Neural progenitor cell (in vitro differentiated cells): ENCODE results near the gene ARHGAP33.

ENCODE experiments used
- CTCF ChIP-seq: fragments of 200-600 bp; sonication (generic); IDR thresholded peaks from 2 replicates; pipeline ENCODE4 v1.5.1; 2017; ENCODE audit warnings: antibody characterized with exemption, mild to moderate bottlenecking
- EZH2 ChIP-seq: fragments of 200-600 bp; sonication (generic); IDR thresholded peaks from 2 replicates; pipeline ENCODE4 v1.6.1; 2017; ENCODE audit warnings: antibody characterized with exemption, mild to moderate bottlenecking, moderate library complexity

GRCh38 chr19:35787227-35787799 lies 11.9 kb downstream of the ARHGAP33 start:
- no peak for TF ChIP-seq CTCF
- no peak for TF ChIP-seq EZH2
